SK-N-SH treated with all-trans-retinoic acid at 6 μM for 48 hours (cell line): ENCODE results near the gene ZNF236.

Experiments used
- ATAC-seq: fragments of 200-7000 bp; cut with Tn5 transposase; 3 replicates; pipeline ENCODE4 v1.9.1; 2020; ENCODE audit warnings: mild to moderate bottlenecking, moderate library complexity
- ARNTL ChIP-seq: fragments of 450-650 bp; formaldehyde crosslinking; IDR thresholded peaks from 2 replicates; pipeline ENCODE4 v1.5.0; 2020; ENCODE audit warnings: low read depth, mild to moderate bottlenecking, moderate library complexity, borderline replicate concordance
- BACH2 ChIP-seq: fragments of 250-450 bp; sonication (Bioruptor Pico); IDR thresholded peaks from 2 replicates; pipeline ENCODE4 v1.9.0; 2021; ENCODE audit warnings: mild to moderate bottlenecking, borderline replicate concordance
- CREB5 ChIP-seq: fragments of 250-450 bp; sonication (Bioruptor Pico); IDR thresholded peaks from 2 replicates; pipeline ENCODE4 v1.5.1; 2020; ENCODE audit warnings: low read depth, mild to moderate bottlenecking, moderate library complexity
- CSDC2 ChIP-seq: fragments of 250-450 bp; sonication (Bioruptor Pico); IDR thresholded peaks from 2 replicates; pipeline ENCODE4 v1.5.0; 2020; ENCODE audit warnings: mild to moderate bottlenecking, moderate library complexity
- CSRNP3 ChIP-seq: fragments of 250-450 bp; sonication (Bioruptor Pico); IDR thresholded peaks from 2 replicates; pipeline ENCODE4 v1.5.1; 2021; ENCODE audit warnings: mild to moderate bottlenecking, moderate library complexity
- ISL1 ChIP-seq: fragments of 250-450 bp; sonication (Bioruptor Pico); IDR thresholded peaks from 2 replicates; pipeline ENCODE4 v2.1.2; 2022; ENCODE audit warnings: mild to moderate bottlenecking, moderate library complexity
- OSR1 ChIP-seq: fragments of 250-450 bp; sonication (Bioruptor Pico); IDR thresholded peaks from 2 replicates; pipeline ENCODE4 v1.8.0; 2022; ENCODE audit warnings: moderate library complexity, mild to moderate bottlenecking, inconsistent platforms
- RARB ChIP-seq: fragments of 250-450 bp; sonication (Bioruptor Pico); IDR thresholded peaks from 2 replicates; pipeline ENCODE4 v1.8.0; 2021; ENCODE audit warnings: mild to moderate bottlenecking, moderate library complexity
- SNAI2 ChIP-seq: fragments of 250-450 bp; sonication (Bioruptor Pico); IDR thresholded peaks from 2 replicates; pipeline ENCODE4 v1.5.0; 2020; ENCODE audit warnings: mild to moderate bottlenecking, moderate library complexity
- TOX ChIP-seq: fragments of 250-450 bp; sonication (Bioruptor Pico); IDR thresholded peaks from 2 replicates; pipeline ENCODE4 v1.8.0; 2021; ENCODE audit warnings: mild to moderate bottlenecking, moderate library complexity, borderline replicate concordance
- TSHZ2 ChIP-seq: fragments of 250-450 bp; sonication (Bioruptor Pico); IDR thresholded peaks from 2 replicates; pipeline ENCODE4 v1.5.0; 2020; ENCODE audit warnings: mild to moderate bottlenecking, moderate library complexity
- ZFP3 ChIP-seq: fragments of 250-450 bp; sonication (Bioruptor Pico); IDR thresholded peaks from 2 replicates; pipeline ENCODE4 v1.5.0; 2020; ENCODE audit warnings: mild to moderate bottlenecking, moderate library complexity
- ZFP30 ChIP-seq: fragments of 450-650 bp; formaldehyde crosslinking; IDR thresholded peaks from 2 replicates; pipeline ENCODE4 v1.5.0; 2022; ENCODE audit warnings: mild to moderate bottlenecking, moderate library complexity
- ZNF565 ChIP-seq: fragments of 450-650 bp; formaldehyde crosslinking; conservative IDR thresholded peaks from 2 replicates; pipeline ENCODE4 v1.5.0; 2020; ENCODE audit warnings: low read depth, mild to moderate bottlenecking, moderate library complexity
- ZNF70 ChIP-seq: fragments of 450-650 bp; formaldehyde crosslinking; IDR thresholded peaks from 2 replicates; pipeline ENCODE4 v1.5.0; 2020; ENCODE audit warnings: mild to moderate bottlenecking, moderate library complexity
- TF ChIP-seq, protein P1 (sequence below): fragments of 250-450 bp; sonication (Bioruptor Pico); IDR thresholded peaks from 2 replicates; pipeline ENCODE4 v1.8.0; 2021; ENCODE audit warnings: low read depth, mild to moderate bottlenecking, moderate library complexity, borderline replicate concordance
- TF ChIP-seq, protein P2 (sequence below): fragments of 250-450 bp; sonication (Bioruptor Pico); IDR thresholded peaks from 2 replicates; pipeline ENCODE4 v1.8.0; 2020; ENCODE audit warnings: mild to moderate bottlenecking, moderate library complexity, borderline replicate concordance

Gene ZNF236

DNA sequence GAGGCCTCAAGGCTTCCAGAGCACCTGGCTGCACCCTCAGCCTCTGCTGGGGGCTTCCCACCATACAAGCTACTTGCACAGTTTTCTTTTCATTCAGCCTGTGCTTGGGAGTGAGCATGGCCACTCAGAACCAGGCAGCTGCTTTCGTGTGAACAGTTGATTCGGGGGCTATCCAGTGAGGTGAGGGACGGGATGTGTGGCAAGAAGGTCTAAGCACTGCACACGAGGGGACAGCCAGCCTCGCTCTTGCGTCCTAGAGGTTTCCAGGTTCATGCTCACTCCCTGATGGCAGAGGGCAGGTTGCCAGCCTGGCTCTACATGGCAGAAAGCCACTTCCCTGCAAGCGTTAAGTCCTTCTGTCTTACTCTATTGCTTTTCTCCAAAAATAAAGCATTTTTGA, 164.0 kb downstream of the ZNF236 start (continued):
- TF ChIP-seq CREB5 (CRISPR knock-in tag) (no peak), ZFP30 (CRISPR knock-in tag) (no peak), CSRNP3 (CRISPR knock-in tag) (no peak), ZFP3 (CRISPR knock-in tag) (no peak), ARNTL (no peak), TOX (CRISPR knock-in tag) (no peak)
- TF ChIP-seq, protein P1, sequence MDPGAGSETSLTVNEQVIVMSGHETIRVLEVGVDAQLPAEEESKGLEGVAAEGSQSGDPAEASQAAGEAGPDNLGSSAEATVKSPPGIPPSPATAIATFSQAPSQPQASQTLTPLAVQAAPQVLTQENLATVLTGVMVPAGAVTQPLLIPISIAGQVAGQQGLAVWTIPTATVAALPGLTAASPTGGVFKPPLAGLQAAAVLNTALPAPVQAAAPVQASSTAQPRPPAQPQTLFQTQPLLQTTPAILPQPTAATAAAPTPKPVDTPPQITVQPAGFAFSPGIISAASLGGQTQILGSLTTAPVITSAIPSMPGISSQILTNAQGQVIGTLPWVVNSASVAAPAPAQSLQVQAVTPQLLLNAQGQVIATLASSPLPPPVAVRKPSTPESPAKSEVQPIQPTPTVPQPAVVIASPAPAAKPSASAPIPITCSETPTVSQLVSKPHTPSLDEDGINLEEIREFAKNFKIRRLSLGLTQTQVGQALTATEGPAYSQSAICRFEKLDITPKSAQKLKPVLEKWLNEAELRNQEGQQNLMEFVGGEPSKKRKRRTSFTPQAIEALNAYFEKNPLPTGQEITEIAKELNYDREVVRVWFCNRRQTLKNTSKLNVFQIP (CRISPR knock-in tag), result no peak
- TF ChIP-seq, all 23 proteins: peak for 0

DNA sequence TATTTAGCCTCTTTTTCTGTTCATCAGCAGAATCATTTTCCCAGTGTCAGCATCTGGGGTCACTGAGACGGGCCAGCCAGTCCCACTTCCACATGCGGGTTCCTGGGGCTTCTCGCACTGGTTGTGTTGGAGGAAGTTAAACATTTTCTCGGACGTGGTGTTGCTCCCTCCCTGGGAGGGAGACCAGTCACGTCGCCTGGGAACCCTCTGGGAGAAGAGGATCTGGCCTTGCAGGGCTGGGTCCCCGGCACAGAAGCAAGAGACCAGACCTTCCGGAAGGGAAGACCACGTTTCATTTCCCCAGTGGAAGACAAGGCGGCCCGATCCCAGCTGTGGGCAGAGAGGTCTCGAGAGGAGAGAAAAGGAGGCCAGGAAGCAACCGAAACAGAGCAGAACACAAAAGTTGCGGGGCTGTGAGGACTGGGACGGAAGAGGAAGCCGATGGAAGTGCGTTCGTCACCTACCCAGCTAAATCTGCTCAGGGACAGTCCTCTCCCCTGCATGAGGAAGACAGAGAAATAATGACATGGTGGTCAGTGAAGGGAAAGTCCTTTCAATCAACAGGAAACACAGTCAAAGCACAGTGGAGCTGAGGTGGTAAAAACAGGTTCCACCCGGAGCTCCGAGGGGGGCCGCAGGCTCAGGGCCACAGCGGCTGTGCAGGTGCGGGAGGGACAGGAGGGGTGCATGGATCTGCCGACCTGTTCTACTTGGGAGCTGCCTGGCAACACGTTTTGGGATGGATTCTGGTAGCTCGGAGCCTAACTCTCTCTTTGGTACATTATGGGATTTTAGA, 165.9 kb downstream of the ZNF236 start:
- ATAC-seq, result no peak
- no peak for TF ChIP-seq ISL1 (CRISPR knock-in tag)
- TF ChIP-seq BACH2, result no peak
- TF ChIP-seq OSR1 (CRISPR knock-in tag), result no peak
- TF ChIP-seq SNAI2 (CRISPR knock-in tag), result no peak
- TF ChIP-seq ZNF565 (CRISPR knock-in tag), result no peak
- TF ChIP-seq CSDC2 (CRISPR knock-in tag), result no peak
- no peak for TF ChIP-seq TSHZ2
- TF ChIP-seq RARB, result no peak
- TF ChIP-seq CSRNP3 (CRISPR knock-in tag), result no peak

DNA sequence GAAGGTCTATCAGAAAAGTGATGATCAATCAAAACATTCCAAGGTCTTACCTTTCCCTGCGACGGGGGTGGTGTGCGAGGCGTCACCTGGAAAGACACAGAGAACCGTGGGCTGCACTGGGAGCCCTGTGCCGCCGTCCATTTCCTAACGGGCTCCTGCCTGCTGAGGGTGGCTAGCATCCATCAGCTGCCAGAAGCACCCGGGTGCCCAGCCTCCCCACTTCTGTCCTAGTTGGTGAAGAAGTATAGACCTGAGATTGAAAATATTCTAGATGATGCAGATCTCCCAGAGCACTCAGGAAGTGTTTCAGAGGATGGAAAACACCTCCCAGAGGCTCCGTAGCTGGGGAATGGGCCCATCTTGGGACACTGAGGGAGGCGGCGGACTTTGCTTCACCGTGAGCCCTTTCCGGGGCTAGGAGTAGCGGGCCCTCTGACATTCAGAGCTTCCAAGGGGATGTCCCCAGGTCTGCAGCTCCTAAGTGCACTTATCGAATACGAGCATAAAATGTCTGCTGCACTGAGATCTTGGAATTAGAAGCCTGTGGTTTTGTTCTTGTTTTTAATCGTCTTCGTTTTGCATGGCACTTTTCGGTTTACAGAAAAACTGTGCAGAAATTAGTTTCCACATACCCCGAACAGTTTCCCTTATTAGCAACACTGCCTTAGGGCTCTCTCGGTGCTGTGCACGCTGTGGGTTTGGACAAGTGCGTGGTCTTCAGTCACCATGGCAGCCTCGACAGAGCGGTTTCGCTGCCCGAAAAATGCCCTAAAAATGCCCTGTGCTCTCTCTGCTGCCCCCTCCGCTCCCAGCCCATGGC, 166.7 kb downstream of the ZNF236 start:
- ATAC-seq, result no peak

GRCh38 chr18:76989647-76990190, 167.4 kb downstream of the ZNF236 start:
- no peak for ATAC-seq
- no peak for TF ChIP-seq ZNF70 (CRISPR knock-in tag)
- no peak for TF ChIP-seq CREB5 (CRISPR knock-in tag)
- TF ChIP-seq, protein P2, sequence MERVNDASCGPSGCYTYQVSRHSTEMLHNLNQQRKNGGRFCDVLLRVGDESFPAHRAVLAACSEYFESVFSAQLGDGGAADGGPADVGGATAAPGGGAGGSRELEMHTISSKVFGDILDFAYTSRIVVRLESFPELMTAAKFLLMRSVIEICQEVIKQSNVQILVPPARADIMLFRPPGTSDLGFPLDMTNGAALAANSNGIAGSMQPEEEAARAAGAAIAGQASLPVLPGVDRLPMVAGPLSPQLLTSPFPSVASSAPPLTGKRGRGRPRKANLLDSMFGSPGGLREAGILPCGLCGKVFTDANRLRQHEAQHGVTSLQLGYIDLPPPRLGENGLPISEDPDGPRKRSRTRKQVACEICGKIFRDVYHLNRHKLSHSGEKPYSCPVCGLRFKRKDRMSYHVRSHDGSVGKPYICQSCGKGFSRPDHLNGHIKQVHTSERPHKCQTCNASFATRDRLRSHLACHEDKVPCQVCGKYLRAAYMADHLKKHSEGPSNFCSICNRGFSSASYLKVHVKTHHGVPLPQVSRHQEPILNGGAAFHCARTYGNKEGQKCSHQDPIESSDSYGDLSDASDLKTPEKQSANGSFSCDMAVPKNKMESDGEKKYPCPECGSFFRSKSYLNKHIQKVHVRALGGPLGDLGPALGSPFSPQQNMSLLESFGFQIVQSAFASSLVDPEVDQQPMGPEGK (CRISPR knock-in tag), result no peak
- TF ChIP-seq TOX (CRISPR knock-in tag), result no peak
- no peak for TF ChIP-seq CSDC2 (CRISPR knock-in tag)
- no peak for TF ChIP-seq RARB
- TF ChIP-seq ZFP30 (CRISPR knock-in tag), result no peak
- TF ChIP-seq, protein P1 (CRISPR knock-in tag), result no peak
- no peak for TF ChIP-seq ISL1 (CRISPR knock-in tag)

More for the DNA sequence above, 166.7 kb downstream of the ZNF236 start:
- no peak for TF ChIP-seq OSR1 (CRISPR knock-in tag)
